Chondrocyte (in vitro differentiated cells): Measurements from ENCODE around the gene SMC3. TPM values are rescaled to one million over a fixed set of nuclear protein-coding genes. Genes with fewer than 3 reads are reported as not detected.

ENCODE experiments used
- DNase-seq: peaks from one replicate; pipeline ENCODE4 v3.0.0; 2021; ENCODE audit warnings: mixed read lengths, low spot score
- H3K27ac Mint-ChIP-seq: one replicate; pipeline ENCODE4 v1.8.0; 2021; ENCODE audit warnings: mild to moderate bottlenecking, moderate library complexity, mixed read lengths; ENCODE audit not compliant: unreplicated experiment
- H3K27me3 Mint-ChIP-seq: 2 replicates; pipeline ENCODE4 v1.8.0; 2021; ENCODE audit warnings: low read depth, mixed read lengths
- H3K36me3 Mint-ChIP-seq: 2 replicates; pipeline ENCODE4 v1.8.0; 2021; ENCODE audit warnings: low read depth, mixed read lengths
- H3K4me1 Mint-ChIP-seq: 2 replicates; pipeline ENCODE4 v1.8.0; 2021; ENCODE audit warnings: low read depth, mild to moderate bottlenecking, mixed read lengths
- H3K4me3 Mint-ChIP-seq: one replicate; pipeline ENCODE4 v1.8.0; 2021; ENCODE audit warnings: mild to moderate bottlenecking, moderate library complexity, mixed read lengths; ENCODE audit not compliant: unreplicated experiment
- H3K9me3 Mint-ChIP-seq: 2 replicates; pipeline ENCODE4 v1.8.0; 2021; ENCODE audit warnings: low read depth, mixed read lengths
- CTCF ChIP-seq: fragments of 200-600 bp; sonication (generic); IDR thresholded peaks from 2 replicates; pipeline ENCODE4 v1.5.0; 2021; ENCODE audit warnings: antibody characterized with exemption, mild to moderate bottlenecking, moderate library complexity
- total RNA-seq: library from RNA; stranded (reverse); gene quantifications from 3 replicates; pipeline ENCODE4 v1.2.1, GENCODE V29; 2021

Gene SMC3
- total RNA-seq, 1 donor from 2014 or later: 29.3 TPM

- Mint-ChIP-seq H3K27me3 (peaks cover 9% of the 10 kb centered on the region), H3K36me3 (no peaks in the 10 kb centered on the region), H3K4me1 (peaks cover 14% of the 10 kb centered on the region), H3K4me3 (no peak overlapping the region), H3K9me3 (peaks cover 2% of the 10 kb centered on the region), H3K27ac (no peak overlapping the region)
- DNase-seq: no peak
- TF ChIP-seq CTCF: no peak
Measured at GRCh38 chr10:110625356-110625894, 57.9 kb downstream of the SMC3 start.

GRCh38 chr10:110625951-110626855 is 58.7 kb downstream of the SMC3 start:
- no peak for DNase-seq
- Mint-ChIP-seq H3K27me3 (peaks cover 9% of the 10 kb centered on the region), H3K27ac (no peak overlapping the region), H3K36me3 (no peaks in the 10 kb centered on the region), H3K9me3 (peaks cover 2% of the 10 kb centered on the region), H3K4me3 (no peak overlapping the region), H3K4me1 (peaks cover 14% of the 10 kb centered on the region)
- no peak for TF ChIP-seq CTCF

GRCh38 chr10:110628161-110628560 is 60.7 kb downstream of the SMC3 start:
- no peak for TF ChIP-seq CTCF
- H3K9me3 Mint-ChIP-seq: peaks cover 2% of the 10 kb centered on the region
- peaks cover 9% of the 10 kb centered on the region for H3K27me3 Mint-ChIP-seq
- peaks cover 14% of the 10 kb centered on the region for H3K4me1 Mint-ChIP-seq
- no peak overlapping the region for H3K4me3 Mint-ChIP-seq
- no peak overlapping the region for H3K27ac Mint-ChIP-seq
- H3K36me3 Mint-ChIP-seq: no peaks in the 10 kb centered on the region
- DNase-seq: no peak

GRCh38 chr10:110629680-110630191 is 62.2 kb downstream of the SMC3 start:
- DNase-seq: no peak
- peaks cover 6% of the 10 kb centered on the region for H3K27me3 Mint-ChIP-seq
- no peak overlapping the region for H3K4me3 Mint-ChIP-seq
- H3K36me3 Mint-ChIP-seq: no peaks in the 10 kb centered on the region
- no peaks in the 10 kb centered on the region for H3K9me3 Mint-ChIP-seq
- TF ChIP-seq CTCF: no peak
- H3K4me1 Mint-ChIP-seq: peaks cover 16% of the 10 kb centered on the region
- H3K27ac Mint-ChIP-seq: peak overlapping the region; percentile 86

GRCh38 chr10:110631934-110632333 is 64.4 kb downstream of the SMC3 start:
- H3K4me1 Mint-ChIP-seq: peaks cover 26% of the 10 kb centered on the region
- no peak for DNase-seq
- H3K36me3 Mint-ChIP-seq: no peaks in the 10 kb centered on the region
- no peaks in the 10 kb centered on the region for H3K9me3 Mint-ChIP-seq
- no peak overlapping the region for H3K27ac Mint-ChIP-seq
- no peaks in the 10 kb centered on the region for H3K27me3 Mint-ChIP-seq
- no peak for TF ChIP-seq CTCF
- H3K4me3 Mint-ChIP-seq: no peak overlapping the region
